RWPE2 (cell line): ENCODE results near the gene RPN1.
A peak's percentile ranks its signal among the peaks of the same experiment; 100 is the strongest.

Experiments used
- ATAC-seq: fragments of 200-7000 bp; cut with Tn5 transposase; 3 replicates; pipeline ENCODE4 v1.9.1; 2021; ENCODE audit warnings: low read depth
- DNase-seq: peaks from one replicate; pipeline ENCODE4 v3.0.0-alpha.2; 2020; ENCODE audit warnings: low spot score
- H3K27ac ChIP-seq: fragments of 450-650 bp; 2 replicates; pipeline ENCODE4 v1.5.1; 2017; ENCODE audit warnings: mild to moderate bottlenecking; ENCODE audit not compliant: poor library complexity, severe bottlenecking
- H3K27me3 ChIP-seq: fragments of 250-450 bp; sonication (Bioruptor Pico); 2 replicates; pipeline ENCODE4 v1.5.1; 2021; ENCODE audit warnings: mild to moderate bottlenecking, moderate library complexity; ENCODE audit not compliant: insufficient read depth, poor library complexity, severe bottlenecking
- H3K36me3 ChIP-seq: fragments of 250-450 bp; sonication (Bioruptor Pico); 2 replicates; pipeline ENCODE4 v1.5.1; 2020; ENCODE audit warnings: low read depth, mild to moderate bottlenecking, moderate library complexity
- H3K4me1 ChIP-seq: fragments of 250-450 bp; sonication (Bioruptor Pico); 2 replicates; pipeline ENCODE4 v1.5.1; 2021; ENCODE audit warnings: mild to moderate bottlenecking, moderate library complexity; ENCODE audit not compliant: insufficient read depth, poor library complexity, severe bottlenecking
- H3K4me3 ChIP-seq: fragments of 250-450 bp; sonication (Bioruptor Pico); 2 replicates; pipeline ENCODE4 v1.5.1; 2021; ENCODE audit warnings: mild to moderate bottlenecking, moderate library complexity; ENCODE audit not compliant: severe bottlenecking
- H3K9me3 ChIP-seq: fragments of 250-450 bp; sonication (Bioruptor Pico); 2 replicates; pipeline ENCODE4 v1.5.1; 2021; ENCODE audit warnings: mild to moderate bottlenecking, moderate library complexity; ENCODE audit not compliant: severe bottlenecking
- CTCF ChIP-seq: fragments of 450-650 bp; IDR thresholded peaks from one replicate; pipeline ENCODE4 v1.5.1; 2017; ENCODE audit warnings: mild to moderate bottlenecking, moderate library complexity; ENCODE audit not compliant: poor library complexity, severe bottlenecking

Gene RPN1

GRCh38 chr3:128689060-128689459 is 38.4 kb upstream of the RPN1 start:
- H3K36me3 ChIP-seq, result no peaks in the 10 kb centered on the region
- no peak for DNase-seq
- ATAC-seq, result no peak
- H3K9me3 ChIP-seq, result no peaks in the 10 kb centered on the region
- no peak for TF ChIP-seq CTCF
- no peak overlapping the region for H3K4me3 ChIP-seq
- H3K4me1 ChIP-seq, result no peaks in the 10 kb centered on the region
- H3K27me3 ChIP-seq, result no peaks in the 10 kb centered on the region
- H3K27ac ChIP-seq, result no peak overlapping the region

DNA sequence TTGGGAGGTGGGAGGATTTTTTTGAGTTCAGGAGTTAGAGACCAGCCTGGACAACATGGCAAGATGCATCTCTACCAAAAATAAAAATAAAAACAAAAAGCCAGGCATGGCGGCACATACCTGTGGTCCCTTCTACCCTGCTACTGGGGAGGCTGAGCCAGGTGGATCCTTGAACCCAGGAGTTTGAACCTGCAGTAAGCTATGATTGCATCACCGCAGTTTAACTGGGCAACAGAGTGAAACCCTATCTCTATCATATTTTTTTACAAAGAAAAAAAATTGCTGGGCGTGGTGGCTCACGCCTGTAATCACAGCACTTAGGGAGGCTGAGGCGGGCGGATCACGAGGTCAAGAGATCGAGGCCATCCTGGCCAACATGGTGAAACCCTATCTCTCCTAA is 35.8 kb upstream of the RPN1 start:
- Histone ChIP-seq H3K9me3 (no peaks in the 10 kb centered on the region), H3K36me3 (no peaks in the 10 kb centered on the region), H3K4me3 (no peak overlapping the region), H3K27me3 (no peaks in the 10 kb centered on the region), H3K4me1 (no peaks in the 10 kb centered on the region), H3K27ac (no peak overlapping the region)
- no peak for DNase-seq
- no peak for ATAC-seq
- TF ChIP-seq CTCF, result no peak

DNA sequence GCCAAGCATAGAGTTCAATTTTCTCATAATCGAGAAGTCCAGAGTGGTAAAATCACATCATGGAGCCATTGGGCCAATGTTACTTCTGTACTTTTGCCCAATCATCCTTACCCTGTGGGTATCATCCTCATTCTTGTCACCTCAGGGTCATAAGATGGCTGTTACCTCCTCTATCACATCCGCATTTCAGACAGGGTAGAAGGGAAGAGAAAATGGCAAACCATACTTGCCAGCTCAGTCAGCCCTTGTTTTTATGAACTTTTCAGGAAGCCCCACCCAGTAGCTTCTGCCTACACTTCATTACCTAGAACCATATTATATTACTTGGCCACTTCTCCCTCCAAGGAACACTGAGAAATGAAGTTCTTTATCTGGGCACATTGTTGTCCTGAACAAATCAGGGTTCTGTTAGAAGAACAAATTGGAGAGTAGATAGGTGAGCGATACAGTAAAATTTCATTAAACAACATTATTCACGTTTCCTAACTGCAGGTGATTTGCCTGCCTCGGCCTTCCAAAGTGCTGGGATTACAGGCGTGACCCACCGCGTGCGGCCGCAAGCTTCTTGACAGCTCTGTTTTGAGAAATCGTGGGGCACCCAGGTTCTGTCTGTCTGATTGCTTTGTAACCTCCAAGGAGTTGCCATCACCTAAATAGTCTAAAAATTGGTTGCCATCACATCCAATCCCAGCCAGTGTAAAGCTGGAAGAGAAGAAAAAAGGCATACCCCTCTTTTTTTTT is 34.5 kb upstream of the RPN1 start:
- DNase-seq, result no peak
- H3K27me3 ChIP-seq, result no peaks in the 10 kb centered on the region
- H3K36me3 ChIP-seq, result no peaks in the 10 kb centered on the region
- no peak overlapping the region for H3K4me3 ChIP-seq
- no peak for TF ChIP-seq CTCF
- ATAC-seq, result no peak
- no peaks in the 10 kb centered on the region for H3K4me1 ChIP-seq
- H3K9me3 ChIP-seq, result no peaks in the 10 kb centered on the region
- H3K27ac ChIP-seq, result no peak overlapping the region

GRCh38 chr3:128683957-128684356 is 33.3 kb upstream of the RPN1 start:
- Histone ChIP-seq H3K27ac (no peak overlapping the region), H3K4me1 (no peaks in the 10 kb centered on the region), H3K27me3 (no peaks in the 10 kb centered on the region), H3K9me3 (no peaks in the 10 kb centered on the region), H3K36me3 (no peaks in the 10 kb centered on the region), H3K4me3 (no peak overlapping the region)
- no peak for ATAC-seq
- no peak for TF ChIP-seq CTCF
- DNase-seq, result no peak

GRCh38 chr3:128681369-128681829 is 30.8 kb upstream of the RPN1 start:
- TF ChIP-seq CTCF, result no peak
- Histone ChIP-seq H3K27me3 (no peaks in the 10 kb centered on the region), H3K4me3 (peak overlapping the region; percentile 45), H3K27ac (peak overlapping the region; percentile 55), H3K4me1 (no peaks in the 10 kb centered on the region), H3K36me3 (no peaks in the 10 kb centered on the region), H3K9me3 (no peaks in the 10 kb centered on the region)
- DNase-seq (no peak), ATAC-seq (no peak)
